Ishikawa (cell line): ENCODE results near the gene TH.

Source experiments
- CEBPB ChIP-seq: IDR thresholded peaks from 2 replicates; pipeline ENCODE4 v1.6.1; 2012
- CREB1 ChIP-seq: IDR thresholded peaks from 2 replicates; pipeline ENCODE4 v1.6.1; 2012; ENCODE audit warnings: low read depth
- EGR1 ChIP-seq: IDR thresholded peaks from 2 replicates; pipeline ENCODE4 v1.6.1; 2012
- EP300 ChIP-seq: IDR thresholded peaks from 2 replicates; pipeline ENCODE4 v1.6.1; 2012; ENCODE audit warnings: borderline replicate concordance
- FOXM1 ChIP-seq: IDR thresholded peaks from 2 replicates; pipeline ENCODE4 v1.6.1; 2012; ENCODE audit warnings: low read depth, borderline replicate concordance
- NFIC ChIP-seq: IDR thresholded peaks from 2 replicates; pipeline ENCODE4 v1.6.1; 2012
- TAF1 ChIP-seq: IDR thresholded peaks from 2 replicates; pipeline ENCODE4 v1.6.1; 2012; ENCODE audit warnings: low read depth, mild to moderate bottlenecking
- YY1 ChIP-seq: IDR thresholded peaks from 2 replicates; pipeline ENCODE4 v1.6.1; 2012; ENCODE audit warnings: low read depth
- TF ChIP-seq, protein P1 (sequence below): IDR thresholded peaks from 2 replicates; pipeline ENCODE4 v1.6.1; 2012; ENCODE audit warnings: low read depth, mild to moderate bottlenecking
- TF ChIP-seq, protein P2 (sequence below): IDR thresholded peaks from 2 replicates; pipeline ENCODE4 v1.6.1; 2012

DNA sequence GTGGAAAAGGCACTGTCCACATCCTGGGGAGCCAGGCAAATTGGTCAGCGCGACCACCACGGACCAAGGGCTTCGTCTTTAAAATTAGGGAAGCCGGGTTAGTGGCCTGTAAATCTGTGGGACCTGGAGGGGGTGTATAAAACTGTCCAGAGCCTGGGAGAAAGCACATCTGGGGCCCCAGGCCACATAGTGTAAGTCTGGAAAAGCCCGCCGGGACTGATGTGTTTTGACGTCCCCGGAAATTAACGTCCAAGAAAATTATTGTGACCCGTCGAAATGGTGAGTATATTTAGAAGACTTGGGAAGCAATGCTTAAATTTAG lies 28.2 kb downstream of the TH start:
- TF ChIP-seq FOXM1 (no peak), EGR1 (no peak), CREB1 (no peak), EP300 (no peak), NFIC (no peak), CEBPB (no peak), YY1 (no peak), TAF1 (no peak)
- TF ChIP-seq, protein P1, sequence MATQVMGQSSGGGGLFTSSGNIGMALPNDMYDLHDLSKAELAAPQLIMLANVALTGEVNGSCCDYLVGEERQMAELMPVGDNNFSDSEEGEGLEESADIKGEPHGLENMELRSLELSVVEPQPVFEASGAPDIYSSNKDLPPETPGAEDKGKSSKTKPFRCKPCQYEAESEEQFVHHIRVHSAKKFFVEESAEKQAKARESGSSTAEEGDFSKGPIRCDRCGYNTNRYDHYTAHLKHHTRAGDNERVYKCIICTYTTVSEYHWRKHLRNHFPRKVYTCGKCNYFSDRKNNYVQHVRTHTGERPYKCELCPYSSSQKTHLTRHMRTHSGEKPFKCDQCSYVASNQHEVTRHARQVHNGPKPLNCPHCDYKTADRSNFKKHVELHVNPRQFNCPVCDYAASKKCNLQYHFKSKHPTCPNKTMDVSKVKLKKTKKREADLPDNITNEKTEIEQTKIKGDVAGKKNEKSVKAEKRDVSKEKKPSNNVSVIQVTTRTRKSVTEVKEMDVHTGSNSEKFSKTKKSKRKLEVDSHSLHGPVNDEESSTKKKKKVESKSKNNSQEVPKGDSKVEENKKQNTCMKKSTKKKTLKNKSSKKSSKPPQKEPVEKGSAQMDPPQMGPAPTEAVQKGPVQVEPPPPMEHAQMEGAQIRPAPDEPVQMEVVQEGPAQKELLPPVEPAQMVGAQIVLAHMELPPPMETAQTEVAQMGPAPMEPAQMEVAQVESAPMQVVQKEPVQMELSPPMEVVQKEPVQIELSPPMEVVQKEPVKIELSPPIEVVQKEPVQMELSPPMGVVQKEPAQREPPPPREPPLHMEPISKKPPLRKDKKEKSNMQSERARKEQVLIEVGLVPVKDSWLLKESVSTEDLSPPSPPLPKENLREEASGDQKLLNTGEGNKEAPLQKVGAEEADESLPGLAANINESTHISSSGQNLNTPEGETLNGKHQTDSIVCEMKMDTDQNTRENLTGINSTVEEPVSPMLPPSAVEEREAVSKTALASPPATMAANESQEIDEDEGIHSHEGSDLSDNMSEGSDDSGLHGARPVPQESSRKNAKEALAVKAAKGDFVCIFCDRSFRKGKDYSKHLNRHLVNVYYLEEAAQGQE, result no peak
- TF ChIP-seq, protein P2, sequence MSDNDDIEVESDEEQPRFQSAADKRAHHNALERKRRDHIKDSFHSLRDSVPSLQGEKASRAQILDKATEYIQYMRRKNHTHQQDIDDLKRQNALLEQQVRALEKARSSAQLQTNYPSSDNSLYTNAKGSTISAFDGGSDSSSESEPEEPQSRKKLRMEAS, result no peak
